ENCODE data around the gene ZNF32.

DNA sequence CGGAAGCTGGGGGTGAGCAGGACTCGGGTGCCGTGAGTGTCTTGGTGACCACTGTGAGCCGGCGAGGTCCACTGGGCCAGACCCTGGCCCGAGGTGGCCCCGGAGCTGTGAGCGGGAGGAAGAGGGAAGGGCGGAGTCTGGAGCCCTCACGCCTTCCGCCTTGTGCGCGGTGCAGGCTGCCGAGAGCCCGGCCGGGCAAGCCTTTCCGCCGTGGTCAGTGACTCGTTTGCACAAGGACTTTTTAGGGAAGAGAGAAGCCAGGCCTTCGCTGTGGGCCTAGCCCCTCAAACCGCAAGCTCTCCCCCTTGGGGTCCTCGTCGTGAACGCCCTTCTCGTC, 40.9 kb upstream of the ZNF32 start:
- TF ChIP-seq, protein P1, sequence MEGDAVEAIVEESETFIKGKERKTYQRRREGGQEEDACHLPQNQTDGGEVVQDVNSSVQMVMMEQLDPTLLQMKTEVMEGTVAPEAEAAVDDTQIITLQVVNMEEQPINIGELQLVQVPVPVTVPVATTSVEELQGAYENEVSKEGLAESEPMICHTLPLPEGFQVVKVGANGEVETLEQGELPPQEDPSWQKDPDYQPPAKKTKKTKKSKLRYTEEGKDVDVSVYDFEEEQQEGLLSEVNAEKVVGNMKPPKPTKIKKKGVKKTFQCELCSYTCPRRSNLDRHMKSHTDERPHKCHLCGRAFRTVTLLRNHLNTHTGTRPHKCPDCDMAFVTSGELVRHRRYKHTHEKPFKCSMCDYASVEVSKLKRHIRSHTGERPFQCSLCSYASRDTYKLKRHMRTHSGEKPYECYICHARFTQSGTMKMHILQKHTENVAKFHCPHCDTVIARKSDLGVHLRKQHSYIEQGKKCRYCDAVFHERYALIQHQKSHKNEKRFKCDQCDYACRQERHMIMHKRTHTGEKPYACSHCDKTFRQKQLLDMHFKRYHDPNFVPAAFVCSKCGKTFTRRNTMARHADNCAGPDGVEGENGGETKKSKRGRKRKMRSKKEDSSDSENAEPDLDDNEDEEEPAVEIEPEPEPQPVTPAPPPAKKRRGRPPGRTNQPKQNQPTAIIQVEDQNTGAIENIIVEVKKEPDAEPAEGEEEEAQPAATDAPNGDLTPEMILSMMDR (IDR thresholded peaks at IDR 0.05 in 8 of 11, conservative IDR thresholded peaks at IDR 0.05 in 3 of 11), result no peak
- TF ChIP-seq POLR2A (IDR thresholded peaks at IDR 0.05) (no peak), POLR2AphosphoS5 (IDR thresholded peaks at IDR 0.05) (peak in 2 of 3 donors; percentile 46 to 59)

Measured in spleen (tissue), 7 donors.